ENCODE results near the gene HES3.

Gene HES3

DNA sequence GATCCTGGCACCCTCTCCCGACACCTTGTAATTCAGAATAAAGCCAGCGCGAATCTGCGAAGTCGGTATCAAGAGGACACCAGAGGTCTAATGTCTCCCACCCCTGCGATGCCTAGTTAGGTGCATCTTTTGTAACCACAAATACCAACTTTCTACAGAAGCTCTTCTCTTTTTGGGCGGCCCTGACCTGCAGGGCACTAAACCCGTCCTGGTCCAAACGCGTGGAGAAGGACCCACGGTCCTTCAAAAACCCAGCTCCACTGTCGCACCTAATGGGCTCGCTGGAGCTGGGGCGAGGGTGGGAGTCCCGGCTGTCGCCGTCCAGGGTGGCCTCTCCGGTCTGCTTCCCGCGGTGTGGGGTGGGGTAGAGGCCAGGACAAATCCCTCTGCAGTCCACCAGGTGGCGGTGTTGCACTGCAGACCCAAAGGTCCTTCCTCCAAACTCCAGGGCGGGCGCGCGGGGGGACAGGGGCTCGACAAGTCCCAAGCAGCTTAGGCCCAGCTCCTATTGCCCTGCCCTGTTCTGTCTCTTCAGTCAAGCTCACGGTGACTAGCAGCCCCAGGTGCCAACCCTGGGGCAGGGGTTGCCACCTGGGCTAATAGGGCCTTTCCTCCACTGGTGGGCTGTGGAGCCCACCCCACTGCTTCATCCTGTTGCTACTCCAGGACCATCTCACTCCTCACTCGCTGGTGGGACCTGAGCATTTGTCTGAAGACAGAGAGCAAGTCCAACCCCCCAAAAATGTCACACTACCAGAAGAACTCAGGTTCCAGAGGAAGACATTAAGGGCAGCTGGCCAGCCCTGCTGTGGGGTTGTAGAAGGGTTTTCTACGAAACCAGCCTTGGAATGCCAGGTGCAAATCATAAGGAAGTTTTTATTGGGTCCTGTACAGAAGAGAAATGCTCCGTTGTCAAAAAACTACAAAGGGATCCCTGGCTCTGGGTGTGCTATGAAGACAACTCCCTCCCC, 2.8 kb downstream of the HES3 start:
- peak; percentile 64 for DNase-seq

DNA sequence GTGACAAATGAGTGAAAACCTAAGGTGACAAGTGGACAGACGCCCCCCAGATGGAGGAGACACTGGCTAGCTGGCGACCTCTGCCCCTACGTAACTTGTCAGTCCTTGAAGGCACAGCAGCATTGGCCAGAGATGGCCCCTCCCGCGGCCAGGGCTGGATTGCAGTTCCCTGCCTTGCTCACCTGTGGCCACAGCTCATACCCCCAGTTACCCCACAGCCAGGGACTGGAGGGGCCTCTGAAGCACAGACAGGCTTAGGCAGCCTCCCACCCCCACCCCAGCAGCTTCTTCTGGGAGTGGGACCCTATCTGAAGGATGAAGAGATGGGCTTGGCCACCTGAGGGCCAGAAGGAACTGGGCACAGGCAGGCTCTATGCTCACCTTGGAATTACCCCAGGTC, 3.7 kb downstream of the HES3 start:
- no peak for DNase-seq

GRCh38 chr1:6248161-6248776, 4.3 kb downstream of the HES3 start:
- no peak for DNase-seq

GRCh38 chr1:6248932-6249738, 5.2 kb downstream of the HES3 start:
- DNase-seq = no peak

DNA sequence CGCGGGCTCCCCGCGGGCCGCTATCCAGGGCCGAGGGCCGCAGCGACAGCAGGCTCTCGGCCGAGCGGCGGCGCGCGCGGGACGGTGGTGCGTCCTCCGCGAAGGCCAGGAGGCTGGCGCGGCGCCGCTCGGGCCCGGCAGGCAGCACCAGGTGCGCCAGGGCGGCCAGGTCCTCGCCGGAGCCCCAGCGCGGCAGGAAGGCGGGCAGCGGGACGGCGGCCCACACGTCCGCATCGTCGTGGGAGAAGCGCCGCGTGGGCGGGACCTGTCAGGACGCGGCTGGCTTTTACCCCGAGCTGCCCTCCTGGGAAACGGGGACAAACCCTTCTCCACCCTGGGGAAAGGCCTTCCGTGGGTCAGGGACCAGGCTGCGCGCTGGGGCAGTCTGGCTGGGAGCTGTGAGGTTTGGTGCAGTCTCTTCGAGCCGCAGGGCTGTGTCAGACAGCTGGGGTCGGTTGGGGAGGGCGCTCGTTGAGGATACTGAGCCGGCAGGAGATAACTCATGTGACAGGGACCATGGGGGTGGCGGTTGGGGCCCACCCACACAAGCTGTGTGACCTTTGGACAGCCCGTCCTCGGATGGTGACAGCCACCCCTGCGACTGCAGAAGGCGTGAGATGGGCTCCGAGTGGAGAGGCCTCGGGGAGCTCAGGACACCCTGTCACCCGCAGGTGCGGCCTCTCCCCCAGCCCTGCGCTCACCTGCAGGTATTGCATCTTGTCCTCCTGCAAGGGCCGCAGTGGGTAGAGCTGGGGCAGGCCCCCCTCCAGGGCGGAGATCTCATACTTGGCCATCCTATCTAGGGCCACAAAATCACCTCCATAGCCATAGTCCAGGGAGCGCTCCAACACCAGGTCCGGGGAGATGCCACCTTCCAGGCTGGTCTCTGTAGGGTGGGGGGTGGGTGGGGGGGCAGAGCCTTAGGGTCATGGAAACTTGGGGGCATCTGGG, 6.0 kb downstream of the HES3 start:
- DNase-seq = no peak

DNA sequence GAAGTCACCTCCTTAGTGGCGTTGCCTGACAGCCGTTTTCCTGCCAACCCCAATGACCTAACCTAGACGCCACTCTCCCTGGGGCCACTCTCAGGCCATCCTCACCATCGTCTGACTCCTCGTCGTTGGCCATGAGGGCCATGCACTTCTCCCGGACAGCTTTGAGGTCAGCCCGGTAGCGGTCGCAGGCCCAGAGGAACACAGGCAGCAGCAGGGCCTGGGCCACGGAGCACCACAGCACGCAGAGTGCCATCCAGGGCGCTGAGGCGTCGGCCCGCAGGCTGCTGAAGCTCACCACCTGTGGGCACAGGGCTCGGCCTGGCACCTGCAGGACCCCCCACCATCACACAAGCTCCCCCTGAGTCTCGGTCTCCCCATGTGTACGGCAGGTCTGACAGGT, 7.3 kb downstream of the HES3 start:
- no peak for DNase-seq

GRCh38 chr1:6251681-6252373, 7.8 kb downstream of the HES3 start:
- no peak for DNase-seq

DNA sequence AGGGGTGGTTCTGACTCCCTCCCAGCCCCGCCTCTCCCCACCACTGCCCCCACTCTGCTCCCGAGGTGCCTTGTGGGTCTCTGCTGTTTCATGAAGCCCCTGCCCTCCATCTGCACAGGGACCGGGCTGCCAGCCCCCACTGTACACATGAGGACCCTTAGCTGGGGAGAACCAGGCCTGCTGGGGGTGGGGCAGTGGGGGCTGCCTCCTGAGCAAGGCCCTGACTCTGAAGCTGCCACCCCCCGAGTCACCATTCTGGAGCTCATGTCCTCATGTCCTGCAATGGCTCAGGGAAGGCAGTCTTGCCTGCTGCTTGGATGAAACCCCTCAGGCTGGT, 8.4 kb downstream of the HES3 start:
- no peak for DNase-seq

DNA sequence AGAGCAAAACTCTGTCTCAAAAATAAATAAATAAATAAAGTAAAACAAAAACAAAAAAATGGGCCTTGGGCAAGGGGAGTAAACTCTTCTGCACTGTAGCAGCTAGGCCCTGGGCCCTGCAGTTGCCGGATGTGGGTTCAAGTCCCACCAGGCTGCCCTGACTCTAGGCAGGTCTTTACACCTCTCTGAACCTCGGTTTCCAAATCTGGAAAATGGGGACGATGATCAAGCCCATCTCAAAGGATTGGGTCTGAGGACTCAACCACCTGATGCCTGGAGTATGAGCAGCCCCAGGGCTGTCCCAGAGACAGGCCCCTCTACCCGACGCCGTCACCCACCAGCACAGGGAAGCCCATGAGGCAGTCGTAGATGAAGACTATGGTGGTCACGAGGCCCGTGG, 9.4 kb downstream of the HES3 start:
- no peak for DNase-seq

GRCh38 chr1:6254691-6255090, 10.7 kb downstream of the HES3 start:
- no peak for DNase-seq

DNA sequence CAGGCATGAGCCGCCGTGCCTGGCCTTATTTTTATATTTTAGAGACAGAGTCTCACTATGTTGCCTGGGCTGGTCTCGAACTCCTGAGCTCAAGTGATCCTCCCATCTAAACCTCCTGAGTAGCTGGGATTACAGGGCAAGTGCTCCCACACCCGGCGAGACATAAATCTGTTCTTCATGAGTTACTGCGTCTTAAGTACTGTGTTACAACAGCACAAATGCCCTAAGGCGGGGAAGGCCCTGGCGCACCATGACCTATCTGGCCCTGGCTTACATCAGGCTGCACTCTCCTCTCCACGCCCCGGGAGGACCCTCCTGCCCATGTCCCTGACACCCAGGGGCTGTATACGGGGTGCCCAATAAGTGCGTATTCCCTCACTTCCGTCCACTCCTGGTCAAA, 12.7 kb downstream of the HES3 start:
- DNase-seq = no peak

DNA sequence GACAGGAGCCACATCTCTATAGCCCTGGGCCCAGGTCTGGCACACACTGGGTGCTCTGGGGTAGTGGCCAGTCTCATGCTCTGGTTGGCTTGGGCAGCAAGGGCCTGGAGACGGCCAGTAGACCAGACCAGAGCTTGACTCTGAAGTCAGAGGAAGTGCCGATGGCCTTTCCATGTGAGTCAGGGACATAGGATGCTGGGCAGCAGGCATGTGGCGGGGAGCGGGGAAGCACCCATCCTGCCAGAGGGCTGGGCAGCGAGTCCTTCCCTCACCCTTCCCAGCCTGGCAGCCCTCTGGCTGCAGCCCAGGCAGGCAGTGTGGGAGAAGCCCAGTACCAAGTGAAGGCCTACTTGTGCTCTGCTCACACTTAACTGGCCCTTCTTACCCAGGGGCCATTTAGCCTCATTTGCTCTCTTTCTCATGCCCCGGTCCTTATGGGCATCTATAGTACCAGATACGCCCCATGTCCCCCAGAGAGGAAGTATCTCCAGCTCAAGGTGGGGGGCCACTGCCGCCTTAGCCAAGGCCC, 13.6 kb downstream of the HES3 start:
- no peak for DNase-seq

- DNase-seq = no peak
These were observed 14.7 kb downstream of the HES3 start for GRCh38 chr1:6258675-6259074.

- DNase-seq = peak; percentile 72
These were observed 15.7 kb downstream of the HES3 start for GRCh38 chr1:6259491-6260362.

GRCh38 chr1:6260433-6260934, 16.5 kb downstream of the HES3 start:
- DNase-seq = no peak

DNA sequence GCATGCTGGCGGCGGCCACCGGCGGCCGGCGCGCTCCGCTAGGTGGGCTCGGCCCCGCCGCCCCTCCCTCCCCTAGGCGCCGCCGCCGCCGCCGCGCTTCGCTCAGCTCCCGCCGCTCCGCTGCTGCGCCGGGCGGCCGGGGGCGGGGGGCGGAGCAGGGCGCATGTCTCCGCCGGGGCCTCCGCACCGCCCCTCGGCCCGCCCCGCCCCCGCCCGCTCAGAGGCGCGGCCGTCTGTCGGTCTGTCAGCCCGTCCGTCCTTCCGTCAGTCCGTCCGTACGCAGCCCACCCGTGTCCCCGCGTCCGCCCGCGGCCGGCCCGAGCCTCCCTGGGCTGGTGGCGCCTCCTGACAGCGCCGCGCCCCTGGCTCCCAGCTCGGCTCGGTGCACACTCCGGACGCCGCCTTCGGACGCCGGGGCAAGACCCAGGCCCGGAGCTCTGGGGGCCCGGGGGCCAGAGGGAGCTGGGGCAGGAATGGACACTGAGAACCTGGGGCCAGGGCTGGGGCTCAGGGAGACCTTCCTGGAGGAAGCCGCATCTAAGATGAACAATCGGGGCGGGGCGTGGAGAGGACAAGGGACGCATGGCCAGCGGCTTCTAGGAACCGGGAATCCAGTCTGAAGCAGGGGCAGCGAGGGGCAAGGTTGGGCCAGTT, 17.1 kb downstream of the HES3 start, which contains the start of gene GPR153:
Gene GPR153 (minus strand): TSS at position 138 of the 654 bp plus-strand sequence. CDS start 6,193 bp downstream, outside the sequence.
- DNase-seq = peak; percentile 34

- DNase-seq = no peak
These were observed 17.6 kb downstream of the HES3 start for GRCh38 chr1:6261615-6261995.

- DNase-seq = no peak
These were observed 18.8 kb downstream of the HES3 start for GRCh38 chr1:6262555-6263420.

DNA sequence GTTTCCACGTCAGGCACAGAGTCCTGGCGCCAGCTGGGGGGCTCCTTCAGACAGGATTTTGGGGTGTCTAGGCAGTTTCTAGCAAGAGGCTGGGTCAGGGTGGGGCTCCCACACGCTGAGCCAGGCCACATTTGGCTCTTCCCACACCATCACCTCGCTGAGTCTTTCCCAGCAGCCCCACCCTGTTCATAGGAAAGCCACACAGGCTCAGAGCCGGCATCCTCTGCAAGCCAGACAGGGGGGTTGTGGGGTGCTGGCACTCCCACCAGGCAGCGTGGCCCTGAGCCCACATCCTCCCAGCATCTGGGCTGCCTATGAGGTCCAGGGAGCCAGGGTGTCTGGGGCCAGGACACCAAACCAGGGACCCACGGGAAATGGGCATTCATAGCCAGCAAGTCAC, 19.7 kb downstream of the HES3 start:
- no peak for DNase-seq

All from fibroblast of skin of right biceps (primary cell).